Activated naive CD4-positive, alpha-beta T cell treated with Interleukin-2 at 50 U/mL for 16 hours (primary cell): ENCODE measurements around the gene TF.

Experiments used
- DNase-seq: peaks from one replicate; pipeline ENCODE4 v3.0.0-alpha.2; 2020

The TF gene

GRCh38 chr3:133747907-133748639 is 1.9 kb downstream of the TF start:
- no peak for DNase-seq

DNA sequence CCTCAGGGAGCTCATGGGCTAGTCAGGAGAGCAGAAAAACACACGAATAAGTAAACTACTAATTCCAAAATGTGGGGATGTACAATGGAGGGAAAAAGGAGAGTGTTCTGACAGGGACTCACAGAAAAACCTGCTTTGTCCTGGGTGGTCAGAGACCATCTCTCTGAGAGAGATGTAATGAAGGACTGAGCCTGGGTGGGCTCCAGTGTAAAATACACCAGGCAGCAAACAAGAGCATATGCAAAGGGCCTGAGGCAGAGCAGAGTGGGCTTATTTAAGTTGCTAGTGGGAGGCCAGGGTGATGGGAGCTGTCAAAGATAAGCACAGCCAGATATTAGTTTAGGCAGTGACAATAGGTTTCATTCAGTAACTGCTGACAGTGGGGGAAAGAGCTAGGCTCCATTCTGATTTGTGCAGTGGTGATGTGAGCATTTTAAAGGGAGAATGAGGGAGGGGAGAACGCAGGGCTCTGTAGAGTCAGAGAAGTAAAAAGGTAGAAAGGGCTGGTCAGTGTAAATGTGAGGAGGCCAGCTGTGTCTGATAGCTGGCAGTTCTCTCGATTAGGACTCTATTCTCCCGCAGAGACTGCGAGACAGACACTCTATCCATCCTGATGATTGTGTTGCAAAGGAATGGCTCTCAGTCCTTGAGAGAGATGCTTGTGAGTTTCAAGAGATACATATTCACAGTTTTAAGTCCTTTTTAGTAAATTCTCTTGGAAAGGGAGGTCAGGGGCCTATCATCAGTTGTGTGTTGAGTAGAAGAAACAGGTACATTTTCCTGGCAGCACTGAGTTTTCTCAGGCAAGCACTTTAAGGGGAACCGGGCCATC is 3.5 kb downstream of the TF start:
- no peak for DNase-seq

GRCh38 chr3:133750259-133750656 is 4.1 kb downstream of the TF start:
- DNase-seq, result no peak

GRCh38 chr3:133753107-133753778 is 7.0 kb downstream of the TF start:
- DNase-seq, result no peak

DNA sequence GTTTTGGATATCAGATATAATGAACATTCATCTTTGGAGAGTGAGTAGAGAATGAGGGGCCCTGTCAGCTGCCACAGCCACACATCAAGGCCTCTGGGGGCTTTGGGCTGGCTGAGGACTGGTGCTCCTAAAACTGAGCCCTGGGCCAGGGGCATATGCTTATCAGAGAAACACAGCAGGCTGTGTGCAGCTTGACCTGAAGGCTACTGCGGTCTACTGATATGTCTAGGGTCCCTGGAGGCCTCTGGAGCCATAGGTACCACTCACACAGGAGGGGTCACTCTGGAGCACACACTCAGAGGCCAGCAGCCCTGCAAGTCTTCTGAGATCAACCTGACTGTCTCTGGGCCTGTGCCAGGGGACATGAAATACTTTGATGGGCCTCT is 7.6 kb downstream of the TF start:
- no peak for DNase-seq

- DNase-seq, result no peak
These were observed 8.3 kb downstream of the TF start for GRCh38 chr3:133754455-133754854.

DNA sequence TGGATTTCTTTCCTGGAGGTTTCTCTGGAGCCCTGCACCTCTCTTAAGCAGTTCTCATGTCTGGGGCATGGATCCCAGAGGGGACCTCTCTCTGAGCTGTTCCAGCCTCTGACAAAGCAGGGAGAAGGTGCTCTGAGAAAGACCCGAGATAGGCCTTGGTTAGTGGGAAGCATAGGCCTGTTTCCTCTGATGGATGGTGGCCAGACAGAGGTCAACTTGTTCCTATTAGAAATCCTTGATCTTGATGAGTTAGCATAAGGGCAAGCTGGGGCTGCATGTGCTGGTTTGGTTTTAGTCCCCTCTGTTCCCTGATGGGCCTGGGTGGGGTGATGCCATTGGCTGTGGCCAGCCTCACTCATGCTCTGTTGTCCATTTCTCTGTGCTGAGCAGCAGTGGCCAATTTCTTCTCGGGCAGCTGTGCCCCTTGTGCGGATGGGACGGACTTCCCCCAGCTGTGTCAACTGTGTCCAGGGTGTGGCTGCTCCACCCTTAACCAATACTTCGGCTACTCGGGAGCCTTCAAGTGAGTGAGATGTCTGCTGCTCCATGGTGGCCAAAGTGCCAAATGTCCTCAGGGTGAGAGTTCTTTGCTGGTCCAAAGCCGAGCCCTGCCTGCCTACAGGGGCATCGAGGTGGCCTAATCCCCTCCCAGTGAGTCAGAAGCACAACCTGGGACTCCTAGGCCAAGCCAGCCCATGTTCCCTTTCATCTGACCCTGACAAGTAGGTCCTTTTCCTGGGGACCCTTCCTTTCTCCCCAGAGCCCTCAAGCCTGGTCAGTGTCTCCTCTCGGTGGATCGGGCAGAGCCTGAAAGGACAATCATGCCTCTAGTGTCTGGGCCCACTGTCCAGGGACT is 9.0 kb downstream of the TF start:
- DNase-seq, result no peak

DNA sequence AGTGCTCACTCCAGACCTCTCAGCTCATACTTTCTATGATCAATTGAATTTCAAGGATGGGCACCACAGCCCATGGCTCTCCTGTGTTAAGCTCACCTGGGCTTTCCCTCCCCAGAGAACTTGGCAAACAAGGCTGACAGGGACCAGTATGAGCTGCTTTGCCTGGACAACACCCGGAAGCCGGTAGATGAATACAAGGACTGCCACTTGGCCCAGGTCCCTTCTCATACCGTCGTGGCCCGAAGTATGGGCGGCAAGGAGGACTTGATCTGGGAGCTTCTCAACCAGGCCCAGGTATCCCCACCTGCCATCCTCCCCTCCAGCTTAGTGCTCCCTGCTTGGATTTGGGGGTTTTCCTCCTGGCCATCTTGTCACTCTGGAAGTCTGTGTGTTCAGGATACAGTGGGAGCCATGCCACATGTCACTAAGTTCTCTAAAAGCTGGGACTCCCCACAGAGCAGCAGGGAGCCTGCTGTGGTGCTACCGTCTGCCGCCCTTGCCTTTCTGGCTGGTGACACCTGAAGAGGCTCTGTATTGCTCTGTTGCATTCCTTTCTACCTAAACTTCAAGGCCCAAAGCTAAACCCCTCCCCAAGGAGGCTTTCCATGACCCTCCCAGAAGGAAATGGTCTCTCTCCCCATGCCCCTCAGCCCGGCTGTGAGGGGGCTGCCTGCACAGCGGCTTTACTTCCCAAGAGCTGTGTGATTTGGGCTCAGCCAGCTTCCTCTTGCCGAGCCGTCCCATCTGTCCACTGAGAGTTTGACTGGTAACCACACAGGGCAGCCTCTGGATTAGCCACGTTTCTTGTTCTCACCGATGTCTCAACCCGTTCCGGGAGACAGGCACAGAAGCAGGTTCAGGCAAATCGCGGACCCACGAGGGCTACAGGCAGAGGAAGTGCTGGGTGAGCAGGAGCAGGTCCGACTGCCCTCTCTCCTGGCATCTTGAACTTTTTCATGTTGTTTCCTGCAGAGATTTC is 10.8 kb downstream of the TF start:
- no peak for DNase-seq

DNA sequence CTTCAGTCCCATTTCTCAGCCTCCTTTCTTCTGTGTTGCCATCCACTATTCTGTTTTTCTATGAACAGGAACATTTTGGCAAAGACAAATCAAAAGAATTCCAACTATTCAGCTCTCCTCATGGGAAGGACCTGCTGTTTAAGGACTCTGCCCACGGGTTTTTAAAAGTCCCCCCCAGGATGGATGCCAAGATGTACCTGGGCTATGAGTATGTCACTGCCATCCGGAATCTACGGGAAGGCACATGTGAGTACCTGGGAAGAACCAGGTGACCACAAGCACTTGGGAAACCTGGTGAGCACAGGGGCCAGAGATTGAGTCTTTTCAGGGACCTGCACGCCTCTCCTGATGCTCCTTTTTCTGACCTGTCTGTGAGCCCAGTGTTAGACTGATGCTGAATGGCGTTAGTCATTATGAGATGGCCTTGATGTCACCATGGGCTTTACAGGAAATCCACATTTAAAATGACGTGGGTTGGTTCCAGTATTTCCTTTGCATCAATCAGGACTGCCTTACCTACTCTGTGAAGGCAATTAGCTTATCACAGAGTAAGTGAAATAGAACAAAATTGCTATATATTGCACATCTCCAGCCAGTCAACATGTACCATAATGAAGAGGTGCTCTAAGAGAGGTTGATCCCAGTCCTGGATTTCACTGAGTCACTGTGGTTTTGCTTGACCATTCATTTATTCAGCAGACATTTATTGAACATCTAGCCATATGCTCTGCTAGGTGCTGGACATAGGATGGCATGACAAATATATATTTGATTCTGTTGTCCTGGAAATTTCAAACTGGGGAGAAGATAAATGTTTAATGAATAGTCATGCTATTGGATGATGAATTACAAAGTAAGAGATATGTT is 11.7 kb downstream of the TF start:
- DNase-seq, result no peak

DNA sequence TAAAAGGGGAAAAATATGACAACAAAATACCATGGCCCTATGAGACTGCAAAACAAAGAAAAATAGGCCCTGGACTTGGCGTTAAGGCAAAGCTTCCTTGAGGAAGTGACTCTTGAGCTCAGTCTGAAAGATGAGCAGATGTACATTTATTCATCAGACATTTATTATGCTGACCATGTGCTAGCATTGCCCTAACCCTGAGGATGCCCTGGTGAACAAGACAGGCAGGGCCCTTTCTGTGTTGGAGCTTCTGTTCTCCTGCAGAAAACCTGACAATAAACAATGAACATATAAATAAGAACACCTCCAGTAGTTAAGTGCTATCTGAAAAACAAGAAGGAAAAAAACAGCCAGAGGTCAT is 12.4 kb downstream of the TF start:
- no peak for DNase-seq

DNA sequence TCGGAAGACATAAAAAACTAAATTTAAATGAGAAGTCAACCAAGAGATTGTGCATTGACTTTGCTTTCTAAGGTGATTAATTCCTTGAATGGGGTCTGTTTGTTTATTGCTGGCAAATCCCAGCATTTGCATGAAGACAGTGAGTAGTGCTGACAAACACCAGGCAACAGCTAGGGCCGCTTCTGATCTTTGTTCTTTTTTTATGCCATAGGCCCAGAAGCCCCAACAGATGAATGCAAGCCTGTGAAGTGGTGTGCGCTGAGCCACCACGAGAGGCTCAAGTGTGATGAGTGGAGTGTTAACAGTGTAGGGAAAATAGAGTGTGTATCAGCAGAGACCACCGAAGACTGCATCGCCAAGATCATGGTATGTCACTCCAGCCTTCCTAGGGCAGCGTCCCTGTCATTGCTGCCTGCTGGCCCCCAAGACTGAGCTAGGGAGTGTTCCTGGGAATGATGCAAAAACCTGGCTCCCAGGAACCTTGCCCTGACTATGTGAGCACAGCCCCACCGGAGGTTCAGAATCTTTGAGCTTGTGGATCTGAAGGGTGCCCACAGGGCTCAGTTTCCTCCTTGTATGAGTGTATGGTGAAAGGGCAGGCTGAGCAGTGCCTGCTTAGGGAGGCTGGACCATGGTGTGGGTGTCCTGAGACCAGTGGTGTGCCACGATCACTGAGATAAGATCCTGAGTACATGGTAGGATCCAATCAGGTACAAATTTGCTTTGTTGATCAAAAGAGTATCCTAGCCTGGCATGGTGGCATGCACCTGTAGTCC is 13.0 kb downstream of the TF start:
- no peak for DNase-seq

DNA sequence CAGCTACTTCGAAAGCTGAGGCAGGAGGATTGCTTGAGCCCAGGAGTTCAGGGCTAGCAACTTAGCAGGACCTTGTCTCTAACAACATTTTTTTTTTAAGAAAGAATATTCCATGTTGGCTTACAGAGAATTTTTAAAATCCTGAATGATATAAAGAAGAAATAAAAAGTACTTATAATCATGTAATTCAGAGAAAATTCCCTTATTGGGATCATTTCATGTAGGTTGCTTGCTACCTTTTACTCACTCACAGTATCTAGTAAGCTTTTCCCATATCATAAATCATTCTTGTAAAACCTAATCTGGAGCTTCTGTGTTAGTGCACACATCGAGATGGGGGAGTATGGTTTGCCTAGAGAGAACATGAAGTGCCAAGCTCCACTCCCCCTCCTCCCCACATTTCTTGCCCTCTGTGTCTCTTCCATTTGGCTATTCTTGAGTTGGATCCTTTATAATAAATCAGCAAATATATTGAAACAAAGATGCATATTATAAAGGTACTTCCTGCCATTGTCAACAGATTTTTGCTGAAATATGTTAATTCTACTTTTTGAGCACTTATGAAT is 13.6 kb downstream of the TF start:
- DNase-seq, result no peak

- no peak for DNase-seq
These were observed 14.7 kb downstream of the TF start for GRCh38 chr3:133760916-133761315.

DNA sequence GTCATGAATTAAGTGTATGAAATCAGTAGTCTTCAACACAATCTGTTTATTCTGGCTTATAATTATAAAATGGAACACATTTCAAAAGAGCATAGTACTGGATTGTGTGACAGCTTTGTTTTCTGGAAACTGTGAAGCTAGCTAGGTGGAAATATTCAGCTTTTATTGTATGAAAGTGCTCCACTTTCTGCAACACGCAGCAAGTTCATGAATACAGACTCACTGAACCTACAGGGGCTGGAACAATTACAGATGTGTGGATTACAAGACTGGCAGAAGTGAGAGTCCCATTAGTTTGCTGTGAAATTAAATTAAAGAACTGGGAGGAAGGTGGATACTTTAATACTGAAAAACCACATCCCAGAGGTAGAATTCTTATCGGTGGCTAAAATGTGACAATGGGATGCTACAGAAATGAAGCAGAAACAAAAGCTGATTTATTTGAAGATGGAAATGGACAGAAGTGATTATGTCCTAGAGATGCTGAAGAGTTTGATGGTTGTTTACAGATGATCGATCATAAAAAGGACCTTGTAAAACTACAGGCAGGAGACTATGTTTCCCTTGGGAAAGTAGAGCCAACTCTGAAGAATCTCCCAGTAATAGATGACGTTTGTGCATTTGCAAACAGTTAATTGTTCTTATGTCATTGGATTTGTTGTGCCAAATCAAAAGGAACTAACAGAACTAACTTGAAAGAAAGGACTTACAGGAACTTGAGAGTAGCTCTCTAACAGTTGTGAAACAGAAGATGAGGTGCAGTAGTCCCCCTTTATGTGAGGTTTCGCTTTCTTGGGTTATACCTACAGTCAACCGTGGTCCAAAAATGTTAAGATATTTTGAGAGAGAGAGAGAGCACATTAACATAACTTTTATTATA is 15.7 kb downstream of the TF start:
- no peak for DNase-seq

- DNase-seq, result no peak
These were observed 16.3 kb downstream of the TF start for GRCh38 chr3:133762539-133762938.

- no peak for DNase-seq
These were observed 17.8 kb downstream of the TF start for GRCh38 chr3:133763797-133764683.

DNA sequence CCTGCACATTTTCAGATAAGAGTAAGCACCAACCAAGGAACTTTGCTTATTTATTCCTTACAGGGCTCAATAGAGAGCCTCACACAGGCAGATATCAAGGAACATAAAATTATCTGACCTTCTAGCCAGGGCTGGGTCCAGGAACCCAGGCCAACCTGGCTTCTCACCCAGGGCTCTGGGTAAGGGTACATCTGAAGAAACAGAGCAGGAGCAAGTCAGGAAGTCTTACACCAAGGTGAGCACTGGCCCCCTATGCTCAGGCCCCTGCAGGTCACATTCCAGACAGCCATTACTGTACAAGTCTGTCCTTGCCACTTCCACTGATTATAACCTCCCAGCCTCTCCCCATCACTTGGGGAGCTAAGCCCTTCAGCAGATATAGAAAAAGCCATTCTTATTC is 19.1 kb downstream of the TF start:
- no peak for DNase-seq
